ENCODE measurements around the gene SERTAD2.

Gene SERTAD2

DNA sequence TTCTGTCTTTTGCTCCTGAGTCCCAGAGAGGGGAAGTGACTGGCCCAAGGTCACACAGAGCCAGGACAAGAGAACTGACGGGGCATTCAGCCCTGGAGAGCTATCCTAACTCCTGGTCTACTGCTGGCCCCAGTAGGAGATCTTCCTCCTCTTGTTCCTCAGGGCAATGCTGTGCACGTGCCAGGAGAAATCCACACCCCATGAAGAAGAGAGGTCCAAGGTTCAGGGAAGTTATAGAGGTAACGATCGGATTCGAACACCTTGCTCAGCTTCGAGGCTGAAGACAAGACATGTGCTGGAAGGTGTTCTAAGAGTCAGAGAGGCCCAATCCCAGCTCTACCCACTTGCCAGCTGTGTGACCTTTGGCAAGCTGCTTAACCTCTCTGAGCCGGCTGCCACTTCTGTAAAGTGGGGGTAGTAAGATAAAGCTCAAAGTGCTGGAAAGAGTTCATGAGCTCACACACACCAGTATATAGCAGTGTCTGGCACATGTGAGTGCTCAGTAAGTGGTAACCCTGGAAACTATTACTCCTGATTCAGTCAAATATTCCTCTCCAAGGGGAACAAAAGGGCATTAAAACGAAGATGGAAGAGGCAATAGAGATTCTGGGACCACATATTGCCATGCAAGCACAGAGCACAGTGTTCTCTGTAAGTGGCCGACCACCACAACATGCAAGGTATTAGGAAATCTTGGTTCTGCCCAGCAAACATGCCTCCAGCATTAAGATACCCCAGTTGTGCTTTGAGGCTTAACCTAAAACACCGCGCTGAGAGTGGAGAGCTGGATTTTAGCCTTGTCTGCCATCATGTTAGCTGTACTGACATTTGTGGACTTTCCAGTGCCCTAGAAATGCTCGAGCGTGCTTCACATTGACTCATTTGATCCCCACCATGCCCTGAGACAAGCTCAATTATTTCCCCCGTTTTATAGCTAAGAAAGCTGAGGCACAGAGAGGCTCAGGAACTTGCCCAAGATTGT, 25.6 kb downstream of the SERTAD2 start:
- no peak for DNase-seq (ENCODE audit: low spot score)

DNA sequence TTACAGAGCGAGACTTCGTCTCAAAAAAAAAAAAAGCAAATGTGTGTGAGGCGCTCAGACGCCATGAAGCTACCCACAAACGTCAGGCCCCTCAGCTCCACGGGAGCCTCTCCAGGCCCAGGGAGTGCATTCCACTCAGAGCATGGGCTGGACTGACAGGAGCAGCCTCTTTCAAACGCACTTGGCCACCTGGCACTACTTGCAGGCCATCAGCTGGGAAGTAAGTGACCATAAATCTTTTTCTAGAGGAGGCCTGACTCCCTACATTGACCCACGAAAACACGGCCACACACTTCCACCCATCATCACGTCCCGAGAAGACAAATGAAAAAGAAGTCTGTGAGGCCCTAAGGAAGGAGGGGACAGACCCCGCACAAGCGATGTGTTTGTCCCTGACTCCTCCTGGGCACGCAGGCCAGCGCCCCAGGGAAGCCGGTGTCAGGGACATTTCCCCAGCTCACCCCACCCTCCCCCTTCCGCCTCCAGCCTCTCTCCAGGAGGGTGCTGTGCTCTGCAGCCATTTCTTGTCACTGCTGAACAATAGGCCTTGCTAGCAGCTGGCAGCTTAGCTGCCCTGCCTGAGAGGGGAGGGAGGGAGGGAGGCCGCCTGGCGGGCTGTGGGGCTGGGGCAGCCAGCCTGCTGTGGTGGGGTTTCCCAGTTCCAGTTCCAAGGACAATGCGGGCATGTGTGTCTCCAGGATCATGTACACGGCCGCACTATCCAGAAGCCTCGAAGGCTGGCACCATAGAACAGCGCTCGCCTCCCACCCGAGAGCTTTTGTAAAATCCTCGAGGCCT, 26.6 kb downstream of the SERTAD2 start:
- DNase-seq (ENCODE audit: low spot score): peak; percentile 65

DNA sequence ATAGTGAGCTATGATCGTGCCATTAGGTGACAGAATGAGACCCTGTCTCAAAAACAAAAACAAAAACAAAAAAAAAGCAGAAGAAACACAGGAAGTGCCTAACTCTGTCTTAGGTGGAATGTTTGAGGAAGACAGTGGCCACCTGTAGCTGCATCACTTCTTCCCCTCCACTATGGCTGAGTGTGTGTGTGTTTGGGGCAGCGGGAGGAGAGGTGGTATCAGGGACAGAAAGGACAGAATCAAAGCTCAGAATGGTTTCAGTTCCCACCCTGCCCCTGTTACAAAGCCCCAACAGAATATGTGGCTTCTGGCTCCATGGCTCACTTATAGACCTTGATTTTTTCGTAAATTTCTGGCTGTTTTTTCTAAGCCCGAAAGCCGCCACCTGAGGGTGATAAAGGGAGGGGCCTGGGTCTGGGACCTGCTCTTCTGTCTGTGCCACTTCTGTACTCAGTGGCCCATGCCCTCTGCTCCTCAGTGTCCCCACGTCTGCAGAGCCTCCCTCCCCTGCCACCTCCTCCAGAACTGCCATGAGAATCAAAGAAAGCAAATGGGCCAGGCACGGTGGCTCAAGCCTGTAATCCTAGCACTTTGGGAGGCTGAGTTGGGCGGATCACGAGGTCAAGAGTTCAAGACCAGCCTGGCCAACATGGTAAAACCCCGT, 27.4 kb downstream of the SERTAD2 start:
- no peak for DNase-seq (ENCODE audit: low spot score)

DNA sequence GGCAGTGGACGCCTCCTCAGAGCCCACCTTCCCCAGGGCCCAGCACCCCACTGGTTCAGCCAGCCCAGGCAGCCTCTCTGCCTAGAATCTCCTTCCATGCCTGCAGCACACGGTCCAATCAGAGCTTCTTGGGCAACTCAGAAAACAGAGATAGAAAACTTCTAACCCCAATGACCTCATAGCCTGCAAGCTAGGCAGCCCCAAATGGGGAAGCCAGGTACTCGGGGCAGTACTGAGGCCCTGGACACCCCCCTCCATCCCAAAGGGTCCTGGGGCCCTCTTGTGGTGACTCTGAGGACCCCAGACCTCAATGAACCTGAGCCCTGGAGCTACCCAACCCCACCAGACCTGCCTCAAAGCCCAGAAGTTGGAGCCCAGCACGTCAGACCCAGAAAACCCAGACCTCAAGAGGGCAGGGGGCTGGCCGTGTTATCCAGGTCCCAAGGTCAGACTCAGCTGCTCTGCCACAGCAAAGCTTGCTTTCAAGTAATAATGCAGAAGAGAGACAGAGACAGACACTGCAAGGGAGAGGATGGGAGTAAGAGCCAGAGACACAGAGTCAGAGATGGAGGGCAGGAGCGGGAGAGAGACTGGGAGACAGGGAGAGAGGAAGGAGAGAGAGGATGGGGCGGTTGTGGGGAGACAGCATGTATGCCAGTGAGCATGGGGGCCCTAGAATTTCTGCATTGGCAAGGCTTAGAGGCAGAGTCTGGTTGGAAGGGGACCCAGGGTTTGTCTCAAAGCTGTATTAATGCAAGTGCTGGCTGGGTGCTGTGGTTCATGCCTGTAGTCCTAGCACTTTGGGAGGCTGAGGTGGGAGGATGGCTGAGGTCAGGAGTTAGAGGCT, 28.2 kb downstream of the SERTAD2 start:
- no peak for DNase-seq (ENCODE audit: low spot score)

DNA sequence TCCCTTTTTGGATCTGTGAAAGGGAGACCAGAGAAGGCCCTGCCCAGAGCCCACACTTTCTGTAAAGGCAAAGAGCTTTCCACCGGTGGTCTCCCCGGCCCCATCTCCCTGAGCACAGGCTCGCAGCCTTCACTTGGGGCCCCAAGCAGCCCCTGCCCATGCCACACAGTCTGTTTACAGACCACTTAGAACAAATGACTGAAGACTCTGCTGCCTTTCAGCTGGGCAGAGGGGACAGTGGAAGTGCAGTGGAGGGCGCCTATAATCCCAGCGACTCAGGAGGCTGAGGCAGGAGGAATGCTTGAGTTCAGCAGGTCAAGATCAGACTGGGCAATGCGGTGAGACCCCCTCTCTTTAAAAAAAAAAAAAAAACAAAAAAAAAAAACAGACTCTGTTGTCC, 28.9 kb downstream of the SERTAD2 start:
- no peak for DNase-seq (ENCODE audit: low spot score)

DNA sequence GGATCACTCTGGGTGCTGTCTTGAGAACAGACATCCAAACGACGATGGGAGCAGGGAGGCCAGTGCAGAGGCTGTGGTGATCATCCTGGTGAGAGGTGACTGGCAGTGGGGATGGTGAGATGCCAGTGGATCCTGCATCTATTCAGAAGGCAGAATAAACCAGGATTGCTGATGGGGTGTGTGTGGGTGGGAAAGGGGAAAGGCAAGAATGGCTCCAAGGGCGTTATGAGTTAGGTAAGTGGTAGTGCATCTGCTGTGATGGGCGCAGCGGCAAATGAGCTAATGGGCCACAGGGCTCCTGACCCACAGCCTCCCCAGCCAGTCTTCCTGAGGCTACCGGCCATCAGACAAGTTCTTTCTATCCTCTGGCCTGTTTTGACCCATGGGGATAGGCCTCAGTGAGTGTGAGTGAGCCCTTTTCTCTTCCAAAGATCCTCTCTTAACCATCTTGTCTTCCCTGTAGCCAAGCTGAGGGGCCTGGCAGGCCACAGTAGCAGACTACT, 29.6 kb downstream of the SERTAD2 start:
- no peak for DNase-seq (ENCODE audit: low spot score)

DNA sequence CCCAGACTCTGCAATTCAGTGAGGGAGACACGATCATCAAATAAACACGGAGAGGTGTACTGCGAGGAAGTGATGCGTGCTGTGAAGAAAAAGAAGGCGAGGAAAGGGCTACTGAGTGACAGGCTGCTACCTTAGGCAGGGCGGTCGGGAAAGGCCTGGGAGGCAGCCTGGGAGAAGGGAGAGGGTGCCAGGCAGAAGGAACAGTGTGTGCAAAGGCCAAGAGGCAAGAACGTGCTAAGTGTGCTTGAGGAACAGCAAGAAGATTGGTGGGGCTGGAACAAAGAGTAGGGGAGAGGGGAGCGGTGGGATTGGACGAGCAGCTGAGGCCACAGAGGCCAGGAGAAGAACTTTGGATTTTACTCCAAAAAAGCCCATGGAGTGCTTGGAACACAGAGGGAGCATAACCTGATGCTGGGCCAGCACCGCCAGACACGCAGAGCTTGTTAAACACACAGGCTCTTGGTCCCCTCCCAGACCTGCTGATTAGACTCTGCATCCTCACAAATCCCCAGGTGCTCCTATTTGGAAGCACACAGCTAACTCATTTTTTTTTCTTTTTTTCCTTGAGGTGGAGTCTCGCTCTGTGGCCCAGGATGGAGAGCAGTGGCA, 30.4 kb downstream of the SERTAD2 start:
- no peak for DNase-seq (ENCODE audit: low spot score)

DNA sequence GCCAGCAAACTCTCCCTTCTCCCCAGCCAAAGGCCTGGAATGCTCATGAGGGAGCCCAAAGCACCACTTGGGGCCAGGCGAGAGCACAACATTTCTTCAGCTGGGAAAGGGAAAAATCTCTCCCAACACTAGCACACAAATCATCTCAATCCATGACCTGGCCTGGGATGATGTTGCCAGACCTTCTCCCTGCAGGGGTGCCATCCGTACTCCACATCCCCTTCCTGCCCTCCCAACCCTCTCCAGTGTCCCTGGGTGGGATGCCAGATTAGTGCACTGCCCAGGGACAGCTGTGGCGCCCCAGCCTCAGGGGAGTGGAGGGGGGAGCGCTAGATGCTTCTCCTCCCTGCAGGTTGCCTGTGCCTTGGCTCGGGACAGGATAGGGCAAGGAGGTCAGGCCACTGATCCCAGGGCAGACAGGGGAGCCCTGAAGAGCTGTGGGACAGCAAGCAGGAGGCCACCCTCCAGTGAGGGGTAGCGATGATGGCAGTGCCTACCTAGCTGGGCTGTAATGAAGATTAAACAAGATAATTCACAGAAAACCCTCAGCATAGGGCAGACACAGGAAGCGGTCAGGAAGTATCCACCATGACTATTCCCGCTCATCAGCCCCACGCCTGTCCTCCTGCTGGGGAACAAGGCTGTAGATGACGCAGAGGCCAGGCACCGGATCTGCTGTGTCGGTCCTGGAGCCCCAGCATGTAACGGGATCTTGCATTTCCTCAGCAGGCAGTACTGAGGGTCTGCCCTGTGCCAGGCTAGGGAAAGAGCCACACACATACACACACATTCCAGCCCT, 31.1 kb downstream of the SERTAD2 start:
- DNase-seq (ENCODE audit: low spot score): no peak

DNA sequence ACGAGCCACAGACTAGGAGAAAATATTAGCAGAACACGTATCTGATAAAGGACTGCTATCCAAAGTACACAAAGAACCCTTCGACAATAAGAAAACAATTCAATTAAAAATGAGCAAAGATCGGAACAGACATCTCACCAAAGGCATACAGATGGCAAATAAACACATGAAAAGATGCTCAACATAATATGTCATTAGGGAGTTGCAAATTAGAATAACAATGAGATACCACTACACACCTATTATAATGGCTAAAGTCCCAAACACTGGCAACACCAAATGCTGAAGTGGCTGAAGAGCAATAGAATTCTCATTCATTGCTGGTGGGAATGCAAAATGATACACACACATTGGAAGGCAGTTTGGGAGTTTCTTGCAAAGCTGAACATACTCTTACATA, 33.1 kb downstream of the SERTAD2 start:
- DNase-seq (ENCODE audit: low spot score): no peak

DNA sequence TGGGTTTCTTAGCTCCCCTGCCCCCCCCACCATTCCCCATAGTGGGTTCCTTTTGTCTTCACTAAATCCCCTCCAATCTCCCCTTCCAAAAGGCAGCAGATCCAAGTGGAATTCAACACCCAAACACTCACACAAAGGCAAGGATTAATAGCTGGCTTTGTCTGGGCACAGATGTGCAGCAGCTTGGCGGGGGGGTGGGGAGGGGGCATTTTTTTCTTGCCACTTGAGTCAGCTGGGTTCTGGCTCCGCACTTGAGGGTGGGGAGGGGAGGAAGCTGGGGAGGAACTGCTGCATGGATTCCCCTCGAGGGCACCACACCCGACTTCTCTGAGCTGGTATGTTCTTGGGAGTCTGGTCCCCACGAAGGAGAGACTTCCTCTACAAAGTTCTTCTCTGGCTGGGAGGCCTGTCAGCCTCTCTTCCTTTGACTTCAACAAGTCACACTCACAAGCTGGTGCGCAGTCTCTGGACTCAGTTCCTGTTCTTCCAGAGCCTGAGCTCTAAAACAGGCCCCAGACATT, 36.0 kb downstream of the SERTAD2 start:
- no peak for DNase-seq (ENCODE audit: low spot score)

DNA sequence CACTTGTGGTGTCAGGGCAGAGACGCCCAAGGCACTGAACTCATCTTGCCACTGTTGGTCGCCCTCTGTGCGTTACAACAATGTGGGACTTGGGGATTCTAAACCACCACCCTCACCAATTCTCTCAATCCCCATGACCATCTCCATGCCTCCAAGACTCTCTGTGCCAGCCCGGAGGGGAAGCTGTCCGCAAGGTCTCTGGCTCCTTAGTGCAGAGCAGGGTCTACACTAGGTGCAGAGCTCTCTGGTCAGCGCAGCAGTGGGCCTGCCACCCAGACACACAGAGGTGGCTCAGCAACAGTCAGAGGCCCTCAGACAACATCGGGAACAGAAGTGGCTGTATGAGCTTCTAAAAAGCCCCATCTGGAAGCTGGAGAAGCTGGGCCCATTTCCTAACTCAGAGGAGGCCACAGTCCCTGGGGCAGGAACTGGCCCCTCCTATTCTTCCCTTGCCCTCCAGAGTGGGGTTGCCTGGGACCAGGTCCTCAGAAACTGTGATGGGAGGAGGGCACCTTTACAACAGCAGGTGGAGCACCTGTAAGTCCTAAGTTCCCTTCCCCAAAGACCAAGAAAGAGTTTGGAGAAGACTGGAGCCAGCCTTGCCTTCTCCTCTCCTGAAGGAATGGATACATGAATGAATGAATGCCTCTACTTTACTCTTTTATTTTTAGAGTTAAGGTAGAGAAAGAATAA, 37.7 kb downstream of the SERTAD2 start:
- no peak for DNase-seq (ENCODE audit: low spot score)

DNA sequence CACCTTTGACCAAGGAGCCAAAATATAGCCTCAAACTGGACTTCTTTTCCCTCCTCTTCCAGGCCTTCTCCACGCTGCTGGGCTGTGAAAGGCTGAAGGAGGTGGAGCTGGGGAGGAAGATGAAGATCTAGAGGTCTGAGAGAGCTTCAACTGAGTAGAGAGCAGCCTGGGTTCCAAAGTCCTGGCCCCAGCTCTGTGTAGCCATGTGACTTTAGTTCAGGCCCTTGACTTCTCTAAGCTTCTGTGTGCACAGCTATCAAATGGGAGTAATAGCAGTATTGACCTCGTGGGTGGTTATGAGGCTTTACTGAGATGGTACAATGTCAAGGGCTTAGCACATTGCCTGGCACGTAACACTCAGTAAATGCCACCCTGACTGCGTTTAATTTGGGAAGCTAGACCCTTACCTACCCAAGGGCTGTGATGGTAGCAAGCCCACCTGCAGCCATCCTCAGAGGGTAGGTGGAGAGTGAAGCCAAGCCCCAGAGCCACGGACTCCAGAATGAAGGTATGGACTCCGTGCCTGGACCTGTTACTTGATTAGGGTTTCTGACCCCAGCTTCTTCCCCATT, 38.4 kb downstream of the SERTAD2 start:
- DNase-seq (ENCODE audit: low spot score): no peak

DNA sequence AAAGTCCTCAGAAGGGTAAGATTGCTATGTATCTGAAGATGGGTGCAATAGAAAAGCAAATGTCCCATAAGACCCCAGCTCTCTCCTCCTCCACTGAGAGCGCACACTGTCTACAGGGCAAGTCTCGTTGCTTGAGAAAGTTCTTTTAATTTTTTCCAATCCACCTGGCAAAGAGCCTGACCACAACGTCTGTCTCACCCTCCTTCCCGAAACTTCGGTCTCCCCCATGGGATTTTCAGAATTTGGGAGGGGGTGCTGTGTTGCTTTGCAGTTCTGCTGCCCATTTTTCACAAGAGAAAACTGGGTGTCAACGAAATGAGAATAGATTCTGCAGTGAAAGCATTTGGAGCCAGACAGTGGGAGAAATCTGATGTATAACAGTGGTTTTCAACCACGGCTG, 40.4 kb downstream of the SERTAD2 start:
- no peak for DNase-seq (ENCODE audit: low spot score)

DNA sequence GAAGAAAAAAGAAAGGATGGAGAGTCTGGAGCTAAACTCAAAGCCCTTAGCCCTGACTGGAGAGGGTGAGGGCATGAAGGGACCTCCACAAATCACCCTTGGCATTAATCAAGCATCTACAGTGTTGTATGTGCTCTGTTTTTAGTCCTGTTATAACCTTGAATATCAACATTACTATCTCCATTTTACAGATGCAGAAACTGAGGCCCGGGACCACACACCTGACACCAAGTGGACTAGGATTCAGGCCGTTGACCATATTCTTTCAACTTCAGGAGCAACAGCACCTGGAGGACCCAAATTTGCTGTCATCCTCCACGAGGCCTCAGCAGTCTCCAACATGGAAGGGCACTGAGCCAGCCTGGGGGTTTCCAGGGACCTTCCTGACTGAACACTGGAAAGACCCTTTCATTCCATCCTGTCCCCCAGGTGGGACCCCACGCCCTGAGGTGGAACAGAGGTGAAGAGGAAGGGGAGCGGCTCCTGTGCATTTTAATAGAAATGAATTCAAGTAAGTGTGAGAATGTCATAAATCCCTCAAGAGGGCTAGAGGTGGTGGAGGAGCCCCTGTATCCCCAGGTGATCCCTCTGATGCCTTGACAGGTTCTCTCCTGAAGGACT, 41.0 kb downstream of the SERTAD2 start:
- no peak for DNase-seq (ENCODE audit: low spot score)

DNA sequence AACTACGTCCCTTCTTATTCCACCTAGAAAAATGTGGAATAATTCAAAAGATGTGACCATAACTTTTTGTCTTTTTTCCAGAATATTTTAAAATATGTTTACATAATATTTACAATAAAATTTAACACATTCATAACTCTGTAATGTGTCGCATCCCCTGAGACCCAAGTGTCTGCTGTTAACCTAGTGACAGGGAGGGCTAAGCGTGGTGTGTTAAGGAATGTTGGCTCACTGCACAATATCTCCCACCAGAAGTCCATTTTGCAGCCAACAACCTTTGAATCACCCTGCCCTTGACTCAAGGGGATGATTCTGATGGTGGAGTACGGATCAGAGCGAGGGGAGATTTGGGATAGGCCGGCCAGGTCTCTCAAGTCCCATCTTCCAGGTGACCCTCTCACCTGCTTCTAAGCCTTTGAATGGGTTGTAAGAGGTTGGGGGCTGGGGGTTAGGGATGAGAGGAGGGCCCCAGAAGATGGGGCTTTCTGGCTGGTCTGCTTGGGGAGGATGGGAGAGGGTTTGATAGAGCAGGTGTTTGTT, 43.3 kb downstream of the SERTAD2 start:
- no peak for DNase-seq (ENCODE audit: low spot score)

DNA sequence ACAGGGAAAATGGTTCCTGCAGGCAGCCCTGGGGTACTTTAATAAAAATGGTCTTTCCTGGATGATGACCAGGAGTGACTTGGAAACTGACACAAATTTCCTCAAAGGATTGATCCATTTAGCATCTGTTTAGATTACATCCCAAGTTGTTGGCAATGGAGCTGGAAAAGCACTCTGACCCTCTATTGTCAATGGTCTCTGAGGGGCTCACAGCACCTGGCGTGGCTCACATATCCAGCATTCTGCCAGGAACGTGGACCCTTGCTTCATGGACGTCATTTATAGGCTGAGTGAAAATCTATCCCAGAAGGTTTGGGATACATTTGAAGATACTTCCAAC, 43.8 kb downstream of the SERTAD2 start:
- no peak for DNase-seq (ENCODE audit: low spot score)

DNA sequence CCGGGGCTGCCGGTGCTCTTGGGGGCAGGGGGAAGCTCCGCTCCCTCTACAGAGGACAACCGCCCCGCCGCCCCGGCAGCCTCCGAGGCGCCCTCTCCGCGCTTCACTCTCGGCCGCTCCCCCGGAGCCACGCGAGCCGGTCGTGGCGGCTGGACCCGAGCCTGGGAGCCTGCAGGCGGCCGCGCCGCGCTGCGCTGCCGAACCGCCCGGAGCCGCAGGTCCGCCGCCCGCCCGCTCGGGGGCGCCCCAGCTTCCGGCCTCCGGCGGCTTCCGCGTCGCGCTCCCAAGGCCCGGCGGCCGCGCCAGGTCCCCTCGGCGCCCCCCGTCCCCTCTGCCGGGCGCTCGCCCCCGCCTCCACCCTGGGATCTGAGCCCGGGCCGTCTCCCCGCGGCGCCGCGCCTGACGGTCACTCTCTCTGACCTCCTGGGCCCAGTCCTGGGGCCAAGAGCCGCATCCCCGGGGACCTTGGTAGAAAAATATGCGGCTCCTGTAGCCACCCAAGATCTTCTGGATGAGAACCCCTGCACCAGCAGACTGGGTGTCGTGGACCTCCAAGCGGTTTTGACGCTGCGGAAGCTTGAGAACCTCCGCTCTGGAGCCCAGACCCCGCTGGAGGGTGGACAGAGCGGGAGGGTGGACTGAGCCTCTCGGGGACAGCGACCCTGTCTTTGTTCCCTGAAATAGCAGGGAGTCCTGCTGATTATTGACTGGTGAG, 44.3 kb downstream of the SERTAD2 start:
- DNase-seq (ENCODE audit: low spot score): no peak

DNA sequence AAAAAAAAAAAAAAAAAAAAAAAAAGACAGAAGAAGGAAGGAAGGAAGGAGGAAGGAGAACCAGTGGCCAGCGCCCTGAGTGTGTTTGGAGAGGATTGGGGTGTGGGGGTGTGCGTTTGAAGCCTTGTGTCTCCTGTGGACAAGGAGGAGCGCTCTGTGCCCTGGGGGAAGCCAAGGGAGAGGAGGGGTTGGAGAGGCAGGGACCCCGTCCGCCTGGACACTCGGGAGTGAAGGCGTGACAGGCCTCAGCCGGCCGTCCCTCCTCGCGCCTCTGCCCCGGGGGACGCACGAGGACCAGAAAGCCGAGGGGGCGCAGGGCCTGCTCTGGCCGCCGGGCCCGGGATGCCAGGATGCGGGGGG, 44.9 kb downstream of the SERTAD2 start:
- no peak for DNase-seq (ENCODE audit: low spot score)

Measured in putamen (tissue), 1 donor.